GM20000 (cell line): Measurements from ENCODE around the gene CCNY.

Source experiments
- DNase-seq: peaks from one replicate; pipeline ENCODE4 v3.0.0; 2012; ENCODE audit warnings: low spot score
- CTCF ChIP-seq: IDR thresholded peaks from 2 replicates; pipeline ENCODE4 v1.5.1; 2012; ENCODE audit warnings: mild to moderate bottlenecking, control low read depth; ENCODE audit errors: extremely low read depth, missing control alignments

Gene CCNY

GRCh38 chr10:35453855-35454532, 117.7 kb downstream of the CCNY start:
- DNase-seq: no peak
- no peak for TF ChIP-seq CTCF

- TF ChIP-seq CTCF: no peak
- DNase-seq: no peak
Observed at GRCh38 chr10:35456153-35456720, 119.9 kb downstream of the CCNY start.

GRCh38 chr10:35456784-35457183, 120.5 kb downstream of the CCNY start:
- DNase-seq: no peak
- no peak for TF ChIP-seq CTCF

GRCh38 chr10:35458500-35459448, 122.5 kb downstream of the CCNY start:
- DNase-seq: no peak
- no peak for TF ChIP-seq CTCF

GRCh38 chr10:35459449-35459847, 123.1 kb downstream of the CCNY start:
- TF ChIP-seq CTCF: no peak
- DNase-seq: no peak

- TF ChIP-seq CTCF: no peak
- no peak for DNase-seq
Observed at GRCh38 chr10:35460852-35461460, 124.6 kb downstream of the CCNY start.
